IPS-NIHi11 (cell line): ENCODE measurements around the gene KLF7.

ENCODE experiments used
- DNase-seq: peaks from one replicate; pipeline ENCODE4 v3.0.0; 2012; ENCODE audit warnings: mixed read lengths, low spot score

Gene KLF7

GRCh38 chr2:207165121-207166038 is at the start of gene KLF7:
KLF7 (minus strand) TSS chr2:207165948; CDS start chr2:207165568, 380 bp downstream.
- DNase-seq, result no peak

- no peak for DNase-seq
Observed at GRCh38 chr2:207215308-207215707, 49.6 kb upstream of the KLF7 start.

- no peak for DNase-seq
Observed at GRCh38 chr2:207214446-207214845, 48.7 kb upstream of the KLF7 start.

- no peak for DNase-seq
Observed at GRCh38 chr2:207206011-207206410, 40.3 kb upstream of the KLF7 start.

GRCh38 chr2:207205173-207205957 is 39.6 kb upstream of the KLF7 start:
- no peak for DNase-seq

- no peak for DNase-seq
Observed at GRCh38 chr2:207203056-207203455, 37.3 kb upstream of the KLF7 start.

GRCh38 chr2:207202645-207203044 is 36.9 kb upstream of the KLF7 start:
- DNase-seq, result peak; percentile 52

GRCh38 chr2:207201416-207201815 is 35.7 kb upstream of the KLF7 start:
- no peak for DNase-seq

- no peak for DNase-seq
Observed at GRCh38 chr2:207200136-207200535, 34.4 kb upstream of the KLF7 start.

GRCh38 chr2:207194028-207194427 is 28.3 kb upstream of the KLF7 start:
- DNase-seq, result no peak

GRCh38 chr2:207188626-207189419 is 23.1 kb upstream of the KLF7 start:
- no peak for DNase-seq

GRCh38 chr2:207185372-207185771 is 19.6 kb upstream of the KLF7 start:
- no peak for DNase-seq

GRCh38 chr2:207184768-207185167 is 19.0 kb upstream of the KLF7 start:
- DNase-seq, result no peak

GRCh38 chr2:207184348-207184747 is 18.6 kb upstream of the KLF7 start:
- no peak for DNase-seq

GRCh38 chr2:207183506-207183905 is 17.8 kb upstream of the KLF7 start:
- DNase-seq, result no peak

- DNase-seq, result no peak
Observed at GRCh38 chr2:207182911-207183310, 17.2 kb upstream of the KLF7 start.

GRCh38 chr2:207181526-207182274 is 16.0 kb upstream of the KLF7 start:
- DNase-seq, result no peak

GRCh38 chr2:207180741-207181140 is 15.0 kb upstream of the KLF7 start:
- DNase-seq, result no peak

GRCh38 chr2:207176247-207176646 is 10.5 kb upstream of the KLF7 start:
- no peak for DNase-seq

- no peak for DNase-seq
Observed at GRCh38 chr2:207173641-207174040, 7.9 kb upstream of the KLF7 start.

GRCh38 chr2:207167099-207167923 is 1.6 kb upstream of the KLF7 start:
- DNase-seq, result no peak
